ENCODE measurements around the gene GCC1.
"Not testable (repeated sequence)": the region's sequence is repeated elsewhere in the genome, so short reads cannot be mapped to it uniquely, and the experiment has no call there.

The GCC1 gene

GRCh38 chr7:127588697-127589482, 3.5 kb upstream of the GCC1 start:
- DNase-seq (ENCODE audit: low read depth), result no peak

DNA sequence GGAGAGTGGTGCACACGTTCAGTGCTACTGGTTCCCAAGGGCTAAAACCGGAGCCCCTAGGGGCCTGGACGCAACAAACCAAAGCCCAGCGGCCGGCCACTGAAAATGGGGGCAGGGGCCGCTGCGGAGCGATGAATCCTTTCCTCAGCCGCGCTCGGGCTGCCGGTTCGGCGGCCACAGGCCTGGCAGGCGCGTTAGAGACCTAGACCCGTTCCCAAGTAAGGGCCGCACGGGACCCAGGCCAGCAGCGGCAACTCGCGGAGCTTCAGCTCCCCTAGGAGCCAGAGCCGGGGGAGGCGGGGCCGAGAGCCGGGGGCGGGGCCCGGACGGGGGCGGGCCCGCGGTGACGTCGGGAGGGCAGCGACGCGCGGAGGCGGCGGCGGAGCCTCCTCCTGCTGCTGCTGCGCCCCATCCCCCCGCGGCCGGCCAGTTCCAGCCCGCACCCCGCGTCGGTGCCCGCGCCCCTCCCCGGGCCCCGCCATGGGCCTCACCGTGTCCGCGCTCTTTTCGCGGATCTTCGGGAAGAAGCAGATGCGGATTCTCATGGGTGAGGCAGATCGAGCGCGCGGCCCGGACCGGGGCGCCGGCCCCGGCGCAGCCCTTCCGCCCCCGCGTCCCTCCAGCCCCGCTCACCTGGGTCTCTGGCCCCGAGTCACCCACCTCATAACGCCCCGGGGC, 2.8 kb upstream of the GCC1 start, which contains the start of gene ARF5:
TSS of gene ARF5 (plus strand) at position 393 of the 678 bp plus-strand sequence. CDS start at position 481, 88 bp downstream.
- peak; percentile 91 for DNase-seq (ENCODE audit: low read depth)

- DNase-seq (ENCODE audit: low read depth), result no peak
Measured at GRCh38 chr7:127587663-127588018, 2.2 kb upstream of the GCC1 start.

DNA sequence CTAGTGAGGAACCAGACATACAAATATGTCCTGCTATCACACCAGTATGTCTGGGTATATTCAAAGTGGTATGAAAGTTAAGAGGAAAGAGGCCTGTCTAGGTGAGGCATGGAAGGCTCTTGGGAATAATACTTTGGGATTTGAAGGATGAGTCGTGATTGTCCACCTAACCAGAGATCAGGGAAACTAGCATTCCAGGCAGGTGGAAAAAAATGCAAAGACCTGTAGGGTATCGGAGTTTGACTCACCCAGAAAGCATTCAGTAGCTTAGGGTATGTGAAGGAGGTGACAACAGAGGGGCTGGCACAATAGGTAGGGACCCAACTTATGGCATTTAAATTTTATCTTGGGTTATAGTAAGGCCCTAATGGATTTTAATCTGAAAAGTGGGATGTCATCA, 950 bp upstream of the GCC1 start:
- no peak for DNase-seq (ENCODE audit: low read depth)

- DNase-seq (ENCODE audit: low read depth), result no peak
Measured at GRCh38 chr7:127584648-127585043, 750 bp downstream of the GCC1 start.

DNA sequence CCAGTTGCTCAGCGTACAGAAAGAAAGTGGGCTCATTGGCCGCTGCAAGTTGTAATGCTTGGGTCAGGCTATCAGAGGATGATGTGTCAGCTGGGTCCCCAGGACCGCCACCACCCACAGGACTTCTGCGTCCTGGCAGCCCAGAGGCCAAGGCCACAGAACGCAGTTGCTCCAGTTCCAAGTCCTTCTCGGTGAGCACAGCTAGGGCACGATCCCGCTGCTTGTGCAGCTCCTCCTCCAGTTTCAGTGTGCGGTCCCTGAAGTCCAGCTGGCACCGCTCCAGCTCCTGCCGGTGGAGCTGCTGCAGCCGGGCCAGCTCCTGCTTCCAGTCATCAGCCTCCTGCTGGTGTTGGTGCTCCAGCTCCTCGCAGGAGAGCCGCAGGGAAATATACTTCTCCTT, 3.0 kb downstream of the GCC1 start:
- no peak for DNase-seq (ENCODE audit: low read depth)

DNA sequence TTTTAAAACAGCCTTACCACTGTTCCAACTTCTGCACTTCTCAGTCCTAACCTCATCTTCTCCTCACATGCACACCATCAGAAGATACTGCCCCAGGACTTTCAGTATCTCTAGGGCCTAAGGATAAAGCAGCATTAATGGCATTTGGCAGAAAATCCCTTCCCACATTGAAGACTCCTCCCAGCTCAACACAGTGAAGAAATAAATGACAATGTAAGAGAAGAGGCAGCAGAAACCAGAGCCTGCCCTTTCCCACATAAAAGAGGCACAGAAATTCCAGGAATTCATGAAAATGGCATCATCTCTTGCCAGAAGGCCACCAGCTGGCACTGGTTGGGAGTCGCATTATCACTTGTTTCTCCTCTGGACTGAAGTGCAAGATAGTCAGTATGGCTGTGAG, 3.7 kb downstream of the GCC1 start:
- DNase-seq (ENCODE audit: low read depth), result no peak

DNA sequence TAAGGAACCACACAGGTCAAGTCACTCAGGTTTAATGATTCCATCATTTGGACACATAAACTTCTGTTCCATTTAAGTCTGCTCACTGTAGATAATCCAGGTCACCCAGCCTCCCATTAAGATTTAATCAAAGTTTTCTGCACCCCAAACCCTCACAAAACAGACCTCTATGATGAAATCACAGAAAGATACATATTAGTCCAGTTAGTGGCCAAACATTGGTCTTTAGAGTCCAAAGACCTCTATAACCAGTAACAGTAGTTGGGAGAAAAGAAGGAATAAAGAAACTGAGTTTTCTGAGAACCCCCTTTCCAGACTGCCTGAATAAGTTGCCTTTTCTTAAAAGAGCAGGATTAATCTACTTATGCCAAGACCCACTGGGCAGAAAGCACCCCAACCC, 4.8 kb downstream of the GCC1 start:
- DNase-seq (ENCODE audit: low read depth), result no peak

- no peak for DNase-seq (ENCODE audit: low read depth)
Measured at GRCh38 chr7:127578711-127579275, 6.6 kb downstream of the GCC1 start.

GRCh38 chr7:127578036-127578684, 7.2 kb downstream of the GCC1 start:
- no peak for DNase-seq (ENCODE audit: low read depth)

DNA sequence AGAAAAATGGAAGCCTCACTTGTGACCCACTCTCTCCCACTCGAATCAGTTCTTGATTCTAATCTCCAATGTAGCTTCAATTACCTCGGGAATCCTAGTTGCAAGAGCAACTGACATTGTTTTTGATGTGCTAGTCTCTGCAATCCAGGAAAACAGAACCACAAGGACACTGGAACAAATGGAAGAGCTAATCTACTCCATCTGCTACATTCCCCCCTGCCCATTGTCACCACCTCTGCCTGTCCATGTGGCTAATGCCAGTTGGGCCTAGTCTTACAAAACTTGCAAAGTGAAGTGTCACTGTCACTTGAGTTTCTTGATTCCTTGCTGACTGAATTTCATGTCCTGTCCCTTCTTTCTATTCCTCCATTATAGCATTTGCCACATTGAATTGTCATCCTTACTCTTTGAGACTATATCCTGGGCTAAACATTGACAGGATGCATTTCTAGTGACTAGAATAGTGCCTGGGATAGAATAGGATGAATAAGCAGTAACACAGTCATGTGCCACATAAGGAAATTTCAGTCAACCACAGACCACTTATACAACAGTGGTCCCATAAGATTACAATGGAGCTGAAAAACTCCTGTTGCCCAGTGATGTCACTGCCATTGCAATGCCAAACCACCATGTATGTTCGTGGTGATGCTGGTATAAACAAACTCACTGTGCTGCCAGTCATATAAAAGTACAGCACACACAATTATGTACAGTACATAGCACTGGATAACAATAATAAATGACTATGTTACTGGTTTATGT, 13.5 kb downstream of the GCC1 start:
- no peak for DNase-seq (ENCODE audit: low read depth)

DNA sequence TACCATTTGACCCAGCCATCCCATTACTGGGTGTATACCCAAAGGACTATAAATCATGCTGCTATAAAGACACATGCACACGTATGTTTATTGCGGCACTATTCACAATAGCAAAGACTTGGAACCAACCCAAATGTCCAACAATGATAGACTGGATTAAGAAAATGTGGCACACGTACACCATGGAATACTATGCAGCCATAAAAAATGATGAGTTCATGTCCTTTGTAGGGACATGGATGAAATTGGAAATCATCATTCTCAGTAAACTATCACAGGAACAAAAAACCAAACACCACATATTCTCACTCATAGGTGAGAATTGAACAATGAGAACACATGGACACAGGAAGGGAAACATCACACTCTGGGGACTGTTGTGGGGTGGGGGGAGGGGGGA, 17.4 kb downstream of the GCC1 start:
- not testable (repeated sequence) for DNase-seq (ENCODE audit: low read depth)

DNA sequence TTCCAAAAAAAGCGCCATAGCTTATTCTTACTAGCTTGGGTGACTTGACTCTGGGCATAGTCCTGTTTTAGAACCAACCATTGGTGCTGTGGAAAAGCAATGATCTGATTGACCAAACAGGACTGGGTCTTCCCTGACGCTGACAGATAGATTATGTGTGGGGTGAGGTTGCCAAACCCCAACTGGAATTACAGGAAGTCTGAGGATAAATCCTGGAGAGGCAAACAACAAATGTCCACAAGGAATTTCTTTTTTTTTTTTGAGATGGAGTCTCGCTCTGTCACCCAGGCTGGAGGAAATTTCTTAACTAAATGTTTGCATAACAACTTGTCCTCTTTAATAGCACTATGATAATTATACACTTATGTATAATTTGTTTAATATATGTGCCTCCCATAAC, 19.2 kb downstream of the GCC1 start:
- no peak for DNase-seq (ENCODE audit: low read depth)

DNA sequence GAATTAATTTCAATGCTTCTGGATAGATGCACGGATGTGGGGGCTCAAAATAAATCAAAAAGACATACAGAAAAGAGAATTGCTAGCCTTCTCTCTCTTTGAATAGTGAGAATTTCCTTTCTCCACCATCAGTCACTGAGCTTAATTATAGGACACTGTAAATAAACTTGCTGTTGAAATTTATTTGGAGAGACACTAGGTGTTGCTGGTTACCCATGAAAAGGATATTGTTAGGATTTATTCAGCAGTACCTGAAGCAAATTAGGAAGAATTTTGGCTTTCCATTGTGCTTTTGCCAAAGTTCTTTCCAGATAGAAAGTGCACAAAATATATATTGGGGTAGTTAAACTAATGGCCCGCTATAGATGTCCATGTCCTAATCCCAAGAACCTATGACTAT, 27.6 kb downstream of the GCC1 start:
- DNase-seq (ENCODE audit: low read depth), result no peak

GRCh38 chr7:127556404-127556803, 29.0 kb downstream of the GCC1 start:
- DNase-seq (ENCODE audit: low read depth), result no peak

GRCh38 chr7:127551941-127552340, 33.5 kb downstream of the GCC1 start:
- no peak for DNase-seq (ENCODE audit: low read depth)

DNA sequence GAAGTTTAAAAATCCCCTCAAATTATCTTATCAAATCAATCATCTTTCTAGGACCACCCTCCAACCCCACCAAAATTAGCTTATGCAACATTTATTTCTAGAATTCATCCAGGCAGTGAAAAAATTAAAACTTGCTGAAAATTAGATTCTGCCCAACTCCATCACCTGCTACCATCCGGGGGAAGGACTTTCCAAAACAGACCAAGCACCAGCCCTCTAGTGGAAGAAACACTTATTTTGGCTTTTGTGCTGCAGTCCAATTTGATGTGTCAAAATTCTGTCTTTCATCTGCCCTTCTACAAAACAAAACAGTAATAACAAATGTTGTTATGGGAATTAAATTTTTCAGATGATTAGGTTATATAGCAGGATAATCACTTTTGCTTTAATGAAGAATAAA, 35.1 kb downstream of the GCC1 start:
- no peak for DNase-seq (ENCODE audit: low read depth)

DNA sequence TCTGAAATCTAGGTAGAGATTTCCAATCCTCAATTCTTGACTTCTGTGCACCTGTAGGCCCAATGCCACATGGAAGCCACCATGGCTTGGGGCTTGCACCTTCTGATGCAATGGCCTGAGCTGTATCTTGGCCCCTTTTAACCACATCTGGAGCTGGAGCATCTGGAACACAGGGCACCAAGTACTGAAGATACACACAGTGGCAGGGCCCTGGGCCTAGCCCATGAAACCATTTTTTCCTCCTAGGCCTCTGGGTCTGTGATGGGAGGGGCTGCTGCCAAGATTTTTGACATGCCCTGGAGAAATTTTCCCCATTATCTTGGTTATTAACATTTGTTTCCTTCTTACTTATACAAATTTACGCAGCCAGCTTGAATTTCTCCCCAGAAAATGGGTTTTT, 39.1 kb downstream of the GCC1 start:
- no peak for DNase-seq (ENCODE audit: low read depth)

DNA sequence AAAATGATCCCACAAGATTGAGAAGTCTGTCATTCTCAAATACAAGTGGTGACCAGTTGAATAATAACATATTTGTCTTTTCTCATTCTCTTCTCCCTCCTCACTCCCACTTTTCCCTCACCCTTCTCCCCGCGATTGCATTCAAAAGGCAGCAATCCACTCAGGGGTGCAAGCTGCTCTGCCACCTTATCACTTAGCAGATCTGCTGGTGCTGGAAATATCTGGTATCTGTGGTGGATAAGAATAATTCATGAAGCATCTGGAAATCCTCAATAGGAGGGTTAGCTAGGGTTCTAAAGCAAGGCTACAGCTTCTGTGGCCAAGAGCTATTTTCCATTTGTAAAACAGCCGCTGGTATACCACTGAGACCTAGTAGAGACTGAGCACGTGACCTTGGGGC, 43.8 kb downstream of the GCC1 start:
- no peak for DNase-seq (ENCODE audit: low read depth)

DNA sequence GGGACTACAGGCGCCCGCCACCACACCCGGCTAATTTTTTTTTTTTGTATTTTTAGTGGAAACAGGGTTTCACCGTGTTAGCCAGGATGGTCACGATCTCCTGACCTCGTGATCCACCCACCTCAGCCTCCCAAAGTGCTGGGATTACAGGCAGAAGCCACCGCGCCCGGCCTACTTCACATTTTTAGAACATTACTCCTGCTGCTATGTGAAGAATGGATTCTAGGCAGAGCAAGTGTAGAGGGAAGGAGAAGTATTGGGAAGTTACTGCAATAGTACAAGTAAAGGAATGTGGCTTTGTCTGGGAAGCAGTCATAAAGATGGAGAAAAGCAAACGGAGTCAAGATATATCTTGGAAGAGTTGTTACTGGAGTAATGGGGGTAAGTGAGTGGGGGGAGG, 44.9 kb downstream of the GCC1 start:
- not testable (repeated sequence) for DNase-seq (ENCODE audit: low read depth)

DNA sequence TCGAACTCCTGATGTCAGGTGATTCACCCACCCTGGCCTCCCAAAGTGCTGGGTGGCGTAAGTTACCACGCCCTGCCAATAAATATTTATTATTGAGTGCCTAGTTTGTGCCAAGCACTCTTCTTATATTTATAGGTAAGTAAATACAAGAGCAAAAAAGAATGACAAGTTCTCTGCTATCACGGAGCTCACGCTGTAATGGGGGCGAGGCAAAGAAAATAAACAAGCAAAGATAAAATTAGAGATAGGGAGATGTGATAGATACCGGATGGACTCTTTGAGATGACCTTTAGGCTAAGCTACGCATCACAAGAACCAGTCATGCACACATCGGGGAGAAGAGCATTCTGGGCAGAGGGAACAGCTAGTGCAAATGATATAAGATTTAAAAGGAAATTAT, 46.3 kb downstream of the GCC1 start:
- DNase-seq (ENCODE audit: low read depth), result no peak

GRCh38 chr7:127536741-127537140, 48.7 kb downstream of the GCC1 start:
- no peak for DNase-seq (ENCODE audit: low read depth)
